Neural cell (in vitro differentiated cells): ENCODE data around the gene CDH1. TPM values are rescaled to one million over a fixed set of nuclear protein-coding genes. Genes with fewer than 3 reads are reported as not detected.

ENCODE experiments used
- H2AFZ ChIP-seq: fragments of 200-600, 300-800 bp; sonication (generic), shearing (Covaris generic); 2 replicates; pipeline ENCODE4 v1.6.0; 2014; ENCODE audit warnings: low read depth, mild to moderate bottlenecking, antibody characterized with exemption, low read length, moderate library complexity
- H3F3A ChIP-seq: fragments of 200-600 bp; shearing (Covaris generic); 2 replicates; pipeline ENCODE4 v1.6.1; 2016; ENCODE audit warnings: mild to moderate bottlenecking, moderate library complexity, mixed read lengths, antibody characterized with exemption, low read length; ENCODE audit not compliant: insufficient read depth, poor library complexity, severe bottlenecking
- H3K27ac ChIP-seq: fragments of 200-600, 300-800 bp; sonication (generic), shearing (Covaris generic); 2 replicates; pipeline ENCODE4 v1.5.1; 2014; ENCODE audit warnings: mild to moderate bottlenecking, low read length, moderate library complexity
- H3K27me3 ChIP-seq: fragments of 300-800, 200-600 bp; sonication (generic), shearing (Covaris generic); 2 replicates; pipeline ENCODE4 v1.6.0; 2014; ENCODE audit warnings: mild to moderate bottlenecking, low read depth, low read length, moderate library complexity; ENCODE audit not compliant: insufficient read depth
- H3K36me3 ChIP-seq: fragments of 300-800, 200-600 bp; sonication (generic), shearing (Covaris generic); 2 replicates; pipeline ENCODE4 v1.5.1; 2014; ENCODE audit warnings: mild to moderate bottlenecking, antibody characterized with exemption, low read length, moderate library complexity; ENCODE audit not compliant: insufficient read depth
- H3K4me2 ChIP-seq: fragments of 300-800, 200-600 bp; sonication (generic), shearing (Covaris generic); 2 replicates; pipeline ENCODE4 v1.6.0; 2014; ENCODE audit warnings: mild to moderate bottlenecking, low read length
- H3K4me3 ChIP-seq: fragments of 300-800, 200-600 bp; sonication (generic), shearing (Covaris generic); 2 replicates; pipeline ENCODE4 v1.5.1; 2014; ENCODE audit warnings: mild to moderate bottlenecking, low read length, moderate library complexity
- H3K79me2 ChIP-seq: fragments of 200-600 bp; shearing (Covaris generic); replicated peaks from 2 replicates; pipeline ENCODE4 v1.6.0; 2014; ENCODE audit warnings: mild to moderate bottlenecking, low read length, moderate library complexity; ENCODE audit not compliant: insufficient read depth
- H3K9ac ChIP-seq: fragments of 300-800, 200-600 bp; sonication (generic), shearing (Covaris generic); 2 replicates; pipeline ENCODE4 v1.6.1; 2016; ENCODE audit warnings: mild to moderate bottlenecking, low read length, mixed read lengths
- H3K9me2 ChIP-seq: fragments of 200-600 bp; shearing (Covaris generic); 2 replicates; pipeline ENCODE4 v1.6.1; 2016; ENCODE audit warnings: mild to moderate bottlenecking, low read length, mixed read lengths; ENCODE audit not compliant: insufficient read depth
- H3K9me3 ChIP-seq: fragments of 200-600, 300-800 bp; sonication (generic), shearing (Covaris generic); 2 replicates; pipeline ENCODE4 v1.6.1; 2016; ENCODE audit warnings: mild to moderate bottlenecking, mixed run types, low read length, moderate library complexity, mixed read lengths
- H4K20me1 ChIP-seq: fragments of 200-600 bp; shearing (Covaris generic); 2 replicates; pipeline ENCODE4 v1.6.1; 2016; ENCODE audit warnings: mild to moderate bottlenecking, mixed run types; ENCODE audit not compliant: insufficient read depth
- EP300 ChIP-seq: fragments of 450-650 bp; conservative IDR thresholded peaks from 2 replicates; pipeline ENCODE4 v1.6.1; 2014; ENCODE audit warnings: antibody characterized with exemption, mild to moderate bottlenecking, moderate library complexity; ENCODE audit not compliant: poor library complexity, severe bottlenecking
- EZH2 ChIP-seq: fragments of 200-600, 300-800 bp; shearing (Covaris generic), sonication (generic); IDR thresholded peaks from 2 replicates; pipeline ENCODE4 v1.6.1; 2014; ENCODE audit warnings: antibody characterized with exemption, low read length, borderline replicate concordance, mild to moderate bottlenecking; ENCODE audit not compliant: insufficient read depth, poor library complexity, severe bottlenecking
- MXI1 ChIP-seq: fragments of 450-650 bp; conservative IDR thresholded peaks from 2 replicates; pipeline ENCODE4 v1.6.1; 2014; ENCODE audit warnings: antibody characterized with exemption, mild to moderate bottlenecking; ENCODE audit not compliant: poor library complexity, severe bottlenecking
- POLR2AphosphoS5 ChIP-seq: IDR thresholded peaks from 2 replicates; pipeline ENCODE4 v1.6.1; 2012
- RAD21 ChIP-seq: fragments of 450-650 bp; conservative IDR thresholded peaks from 2 replicates; pipeline ENCODE4 v1.6.1; 2014; ENCODE audit warnings: antibody characterized with exemption, mild to moderate bottlenecking, moderate library complexity
- SMC3 ChIP-seq: fragments of 450-650 bp; conservative IDR thresholded peaks from 2 replicates; pipeline ENCODE4 v1.6.1; 2014; ENCODE audit warnings: antibody characterized with exemption, mild to moderate bottlenecking, moderate library complexity; ENCODE audit not compliant: poor library complexity
- TAF1 ChIP-seq: IDR thresholded peaks from 2 replicates; pipeline ENCODE4 v1.6.1; 2012; ENCODE audit warnings: low read depth
- polyA plus RNA-seq: library from polyadenylated mRNA; depleted of rRNA; stranded (reverse); fragments of >200 nt; gene quantifications from 2 replicates; pipeline ENCODE4 v1.2.3, GENCODE V29; 2014
- TF ChIP-seq, protein P1 (sequence below): fragments of 450-650 bp; IDR thresholded peaks from 2 replicates; pipeline ENCODE4 v1.5.1; 2014; ENCODE audit warnings: antibody characterized with exemption, mild to moderate bottlenecking, moderate library complexity; ENCODE audit not compliant: poor library complexity, severe bottlenecking
- TF ChIP-seq, protein P2 (sequence below): IDR thresholded peaks from 2 replicates; pipeline ENCODE4 v1.6.1; 2012; ENCODE audit warnings: borderline replicate concordance

CDH1 gene
- polyA plus RNA-seq, 1 donor from 2014 or later, result 1.2 TPM

DNA sequence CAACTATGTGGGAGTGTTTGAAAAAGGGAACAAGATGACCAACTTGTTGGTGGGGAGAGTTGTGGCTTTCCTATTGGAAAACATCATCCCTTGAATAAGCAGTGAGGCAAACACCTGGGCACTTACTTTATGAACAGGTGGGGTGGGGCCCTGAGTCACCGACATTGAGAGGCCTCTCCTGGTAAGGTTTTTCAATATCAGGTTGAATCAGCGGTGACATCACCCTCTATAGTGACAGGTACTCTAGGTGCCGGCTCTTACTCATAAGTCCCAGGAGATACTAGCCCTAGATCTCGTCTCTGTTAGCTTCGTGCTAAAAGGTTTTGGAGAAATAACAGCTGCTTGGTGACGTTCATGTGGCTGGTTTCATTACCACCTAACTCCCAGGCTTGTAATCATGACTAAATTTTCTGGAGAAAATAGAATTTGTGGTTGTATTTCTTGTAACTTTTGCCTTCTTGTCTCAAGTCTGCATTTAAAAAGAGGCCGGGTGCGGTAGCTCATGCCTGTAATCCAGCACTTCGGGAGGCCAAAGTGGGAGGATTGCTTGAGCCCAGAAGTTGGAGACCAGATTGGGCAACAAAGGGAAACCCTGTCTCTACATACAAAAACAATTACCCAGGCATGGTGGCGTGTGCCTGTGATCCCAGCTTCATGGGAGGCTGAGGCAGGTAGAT, 19.3 kb downstream of the CDH1 start:
- H3K4me2 ChIP-seq, result no peak overlapping the region
- H3K4me3 ChIP-seq, result no peak overlapping the region
- no peaks in the 10 kb centered on the region for H3K9me2 ChIP-seq
- H4K20me1 ChIP-seq, result no peaks in the 10 kb centered on the region
- H3K27ac ChIP-seq, result no peak overlapping the region
- H2AFZ ChIP-seq, result no peak overlapping the region
- no peak overlapping the region for H3K9ac ChIP-seq
- H3K79me2 ChIP-seq, result no peaks in the 10 kb centered on the region
- H3K9me3 ChIP-seq, result no peaks in the 10 kb centered on the region
- no peaks in the 10 kb centered on the region for H3F3A ChIP-seq
- TF ChIP-seq EZH2, result no peak
- no peaks in the 10 kb centered on the region for H3K36me3 ChIP-seq
- no peaks in the 10 kb centered on the region for H3K27me3 ChIP-seq

DNA sequence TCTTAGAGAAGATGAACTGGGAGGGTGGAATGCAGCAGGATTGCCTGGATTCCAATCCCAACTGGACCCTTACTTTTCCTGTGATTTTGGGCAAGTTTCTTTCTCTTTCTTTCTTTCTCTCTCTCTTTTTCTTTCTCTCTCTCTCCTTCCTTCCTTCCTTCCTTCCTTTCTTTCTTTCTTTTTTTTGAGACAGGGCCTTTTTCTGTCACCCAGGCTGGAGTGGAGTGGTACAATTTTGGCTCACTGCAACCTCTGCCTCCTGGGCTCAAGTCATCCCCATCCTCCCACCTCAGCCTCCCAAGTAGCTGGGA, 20.5 kb downstream of the CDH1 start:
- no peak overlapping the region for H3K4me2 ChIP-seq
- no peak overlapping the region for H3K4me3 ChIP-seq
- no peak for TF ChIP-seq EP300
- no peak overlapping the region for H2AFZ ChIP-seq
- no peaks in the 10 kb centered on the region for H3K27me3 ChIP-seq
- no peaks in the 10 kb centered on the region for H3F3A ChIP-seq
- no peaks in the 10 kb centered on the region for H3K9me3 ChIP-seq
- H3K9ac ChIP-seq, result no peak overlapping the region
- H3K79me2 ChIP-seq, result no peaks in the 10 kb centered on the region
- H3K36me3 ChIP-seq, result no peaks in the 10 kb centered on the region
- no peaks in the 10 kb centered on the region for H3K9me2 ChIP-seq
- H3K27ac ChIP-seq, result no peak overlapping the region
- H4K20me1 ChIP-seq, result no peaks in the 10 kb centered on the region

DNA sequence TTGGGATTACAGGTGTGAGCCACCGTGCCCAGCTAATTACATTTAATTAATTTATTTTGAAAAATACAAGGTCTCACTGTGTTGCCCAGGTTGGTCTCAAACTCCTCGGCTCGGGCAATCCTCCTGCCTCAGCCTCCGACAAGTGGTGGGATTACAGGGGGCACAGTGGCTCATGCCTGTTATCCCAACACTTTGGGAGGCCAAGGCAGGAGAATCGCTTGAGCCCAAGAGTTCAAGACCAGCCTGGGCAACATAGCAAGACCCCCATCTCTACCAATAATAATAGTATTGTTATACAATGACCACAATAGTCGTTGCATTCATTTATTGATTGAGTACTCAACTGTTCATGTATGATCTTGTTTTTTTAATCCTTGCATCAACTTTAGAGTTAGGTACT, 22.0 kb downstream of the CDH1 start:
- Histone ChIP-seq H3K9ac (no peak overlapping the region), H2AFZ (no peak overlapping the region), H3K27me3 (no peaks in the 10 kb centered on the region), H3K4me2 (no peak overlapping the region), H3K9me2 (no peaks in the 10 kb centered on the region), H4K20me1 (no peaks in the 10 kb centered on the region), H3K27ac (no peak overlapping the region), H3K36me3 (no peaks in the 10 kb centered on the region), H3K4me3 (no peak overlapping the region), H3K79me2 (no peaks in the 10 kb centered on the region), H3K9me3 (no peaks in the 10 kb centered on the region), H3F3A (no peaks in the 10 kb centered on the region)
- no peak for TF ChIP-seq POLR2AphosphoS5
- TF ChIP-seq, protein P1, sequence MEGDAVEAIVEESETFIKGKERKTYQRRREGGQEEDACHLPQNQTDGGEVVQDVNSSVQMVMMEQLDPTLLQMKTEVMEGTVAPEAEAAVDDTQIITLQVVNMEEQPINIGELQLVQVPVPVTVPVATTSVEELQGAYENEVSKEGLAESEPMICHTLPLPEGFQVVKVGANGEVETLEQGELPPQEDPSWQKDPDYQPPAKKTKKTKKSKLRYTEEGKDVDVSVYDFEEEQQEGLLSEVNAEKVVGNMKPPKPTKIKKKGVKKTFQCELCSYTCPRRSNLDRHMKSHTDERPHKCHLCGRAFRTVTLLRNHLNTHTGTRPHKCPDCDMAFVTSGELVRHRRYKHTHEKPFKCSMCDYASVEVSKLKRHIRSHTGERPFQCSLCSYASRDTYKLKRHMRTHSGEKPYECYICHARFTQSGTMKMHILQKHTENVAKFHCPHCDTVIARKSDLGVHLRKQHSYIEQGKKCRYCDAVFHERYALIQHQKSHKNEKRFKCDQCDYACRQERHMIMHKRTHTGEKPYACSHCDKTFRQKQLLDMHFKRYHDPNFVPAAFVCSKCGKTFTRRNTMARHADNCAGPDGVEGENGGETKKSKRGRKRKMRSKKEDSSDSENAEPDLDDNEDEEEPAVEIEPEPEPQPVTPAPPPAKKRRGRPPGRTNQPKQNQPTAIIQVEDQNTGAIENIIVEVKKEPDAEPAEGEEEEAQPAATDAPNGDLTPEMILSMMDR, result no peak
- TF ChIP-seq, protein P2, sequence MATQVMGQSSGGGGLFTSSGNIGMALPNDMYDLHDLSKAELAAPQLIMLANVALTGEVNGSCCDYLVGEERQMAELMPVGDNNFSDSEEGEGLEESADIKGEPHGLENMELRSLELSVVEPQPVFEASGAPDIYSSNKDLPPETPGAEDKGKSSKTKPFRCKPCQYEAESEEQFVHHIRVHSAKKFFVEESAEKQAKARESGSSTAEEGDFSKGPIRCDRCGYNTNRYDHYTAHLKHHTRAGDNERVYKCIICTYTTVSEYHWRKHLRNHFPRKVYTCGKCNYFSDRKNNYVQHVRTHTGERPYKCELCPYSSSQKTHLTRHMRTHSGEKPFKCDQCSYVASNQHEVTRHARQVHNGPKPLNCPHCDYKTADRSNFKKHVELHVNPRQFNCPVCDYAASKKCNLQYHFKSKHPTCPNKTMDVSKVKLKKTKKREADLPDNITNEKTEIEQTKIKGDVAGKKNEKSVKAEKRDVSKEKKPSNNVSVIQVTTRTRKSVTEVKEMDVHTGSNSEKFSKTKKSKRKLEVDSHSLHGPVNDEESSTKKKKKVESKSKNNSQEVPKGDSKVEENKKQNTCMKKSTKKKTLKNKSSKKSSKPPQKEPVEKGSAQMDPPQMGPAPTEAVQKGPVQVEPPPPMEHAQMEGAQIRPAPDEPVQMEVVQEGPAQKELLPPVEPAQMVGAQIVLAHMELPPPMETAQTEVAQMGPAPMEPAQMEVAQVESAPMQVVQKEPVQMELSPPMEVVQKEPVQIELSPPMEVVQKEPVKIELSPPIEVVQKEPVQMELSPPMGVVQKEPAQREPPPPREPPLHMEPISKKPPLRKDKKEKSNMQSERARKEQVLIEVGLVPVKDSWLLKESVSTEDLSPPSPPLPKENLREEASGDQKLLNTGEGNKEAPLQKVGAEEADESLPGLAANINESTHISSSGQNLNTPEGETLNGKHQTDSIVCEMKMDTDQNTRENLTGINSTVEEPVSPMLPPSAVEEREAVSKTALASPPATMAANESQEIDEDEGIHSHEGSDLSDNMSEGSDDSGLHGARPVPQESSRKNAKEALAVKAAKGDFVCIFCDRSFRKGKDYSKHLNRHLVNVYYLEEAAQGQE, result no peak
- TF ChIP-seq TAF1, result no peak
- TF ChIP-seq MXI1, result no peak
- TF ChIP-seq RAD21, result no peak
- TF ChIP-seq SMC3, result no peak
